WERI-Rb-1 (cell line): ENCODE measurements around the gene UBE2L3.
"Not testable (repeated sequence)": the region's sequence is repeated elsewhere in the genome, so short reads cannot be mapped to it uniquely, and the experiment has no call there.

Experiments used
- DNase-seq: peaks from one replicate; pipeline ENCODE4 v3.0.0-alpha.2; 2020
- H3K27ac ChIP-seq: fragments of 250-450 bp; sonication (Bioruptor Pico); 2 replicates; pipeline ENCODE4 v1.5.1; 2020; ENCODE audit warnings: mild to moderate bottlenecking, moderate library complexity
- H3K27me3 ChIP-seq: fragments of 250-450 bp; sonication (Bioruptor Pico); 2 replicates; pipeline ENCODE4 v1.5.1; 2021; ENCODE audit warnings: mild to moderate bottlenecking, low read depth, moderate library complexity; ENCODE audit not compliant: insufficient read depth, severe bottlenecking
- H3K36me3 ChIP-seq: fragments of 250-450 bp; sonication (Bioruptor Pico); 2 replicates; pipeline ENCODE4 v1.5.1; 2020; ENCODE audit warnings: mild to moderate bottlenecking, moderate library complexity
- H3K4me3 ChIP-seq: 2 replicates; pipeline ENCODE4 v1.5.1; 2011; ENCODE audit warnings: low read depth, mild to moderate bottlenecking, control low read depth, low read length
- H3K9me3 ChIP-seq: fragments of 250-450 bp; sonication (Bioruptor Pico); 2 replicates; pipeline ENCODE4 v1.5.1; 2021; ENCODE audit warnings: mild to moderate bottlenecking, moderate library complexity; ENCODE audit not compliant: severe bottlenecking
- TF ChIP-seq, protein P1 (sequence below): IDR thresholded peaks from 2 replicates; pipeline ENCODE4 v1.5.1; 2011; ENCODE audit warnings: low read depth, mild to moderate bottlenecking, control low read depth, inconsistent platforms, low read length

The UBE2L3 gene

DNA sequence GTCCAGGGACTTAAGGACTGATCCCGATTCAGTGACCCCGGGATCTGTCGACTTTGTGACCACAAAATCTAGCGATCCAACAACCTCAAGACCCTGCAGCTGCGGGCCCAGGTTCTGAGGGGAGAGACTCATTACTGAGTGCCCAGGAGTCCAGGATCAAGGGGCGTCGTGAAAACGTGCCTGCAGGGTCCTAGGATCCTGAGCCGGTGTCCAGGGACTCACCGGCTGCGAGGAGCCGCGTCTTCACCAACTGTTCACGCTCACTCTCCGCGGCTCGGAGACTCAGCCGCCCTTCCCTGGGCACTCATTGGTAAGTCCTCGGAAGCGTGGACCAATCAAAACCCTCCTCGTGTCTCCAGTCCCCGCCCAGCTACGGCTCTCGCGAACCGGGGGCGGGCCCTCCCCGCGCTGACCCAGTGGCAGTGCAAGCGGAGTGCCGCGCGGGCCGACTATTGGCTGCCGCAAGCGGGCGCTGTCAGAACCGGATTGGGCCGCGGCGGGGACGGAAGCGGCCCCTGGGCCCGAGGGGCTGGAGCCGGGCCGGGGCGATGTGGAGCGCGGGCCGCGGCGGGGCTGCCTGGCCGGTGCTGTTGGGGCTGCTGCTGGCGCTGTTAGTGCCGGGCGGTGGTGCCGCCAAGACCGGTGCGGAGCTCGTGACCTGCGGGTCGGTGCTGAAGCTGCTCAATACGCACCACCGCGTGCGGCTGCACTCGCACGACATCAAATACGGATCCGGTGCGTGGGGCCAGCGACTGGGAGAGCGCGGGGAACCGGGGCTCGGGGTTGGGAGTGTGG lies 74.5 kb downstream of the UBE2L3 start, which contains the start of gene SDF2L1:
SDF2L1 (plus strand) TSS at position 514 of the 795 bp plus-strand sequence; CDS start at position 549, 35 bp downstream.
- Histone ChIP-seq H3K4me3 (peak within 1 kb of the TSS; percentile 71), H3K36me3 (peaks cover 19% of the 10 kb centered on the region), H3K27me3 (no peaks in the 10 kb centered on the region), H3K9me3 (no peaks in the 10 kb centered on the region), H3K27ac (peak within 1 kb of the TSS; percentile 73)
- TF ChIP-seq, protein P1, sequence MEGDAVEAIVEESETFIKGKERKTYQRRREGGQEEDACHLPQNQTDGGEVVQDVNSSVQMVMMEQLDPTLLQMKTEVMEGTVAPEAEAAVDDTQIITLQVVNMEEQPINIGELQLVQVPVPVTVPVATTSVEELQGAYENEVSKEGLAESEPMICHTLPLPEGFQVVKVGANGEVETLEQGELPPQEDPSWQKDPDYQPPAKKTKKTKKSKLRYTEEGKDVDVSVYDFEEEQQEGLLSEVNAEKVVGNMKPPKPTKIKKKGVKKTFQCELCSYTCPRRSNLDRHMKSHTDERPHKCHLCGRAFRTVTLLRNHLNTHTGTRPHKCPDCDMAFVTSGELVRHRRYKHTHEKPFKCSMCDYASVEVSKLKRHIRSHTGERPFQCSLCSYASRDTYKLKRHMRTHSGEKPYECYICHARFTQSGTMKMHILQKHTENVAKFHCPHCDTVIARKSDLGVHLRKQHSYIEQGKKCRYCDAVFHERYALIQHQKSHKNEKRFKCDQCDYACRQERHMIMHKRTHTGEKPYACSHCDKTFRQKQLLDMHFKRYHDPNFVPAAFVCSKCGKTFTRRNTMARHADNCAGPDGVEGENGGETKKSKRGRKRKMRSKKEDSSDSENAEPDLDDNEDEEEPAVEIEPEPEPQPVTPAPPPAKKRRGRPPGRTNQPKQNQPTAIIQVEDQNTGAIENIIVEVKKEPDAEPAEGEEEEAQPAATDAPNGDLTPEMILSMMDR, result no peak
- peak; percentile 98 for DNase-seq

DNA sequence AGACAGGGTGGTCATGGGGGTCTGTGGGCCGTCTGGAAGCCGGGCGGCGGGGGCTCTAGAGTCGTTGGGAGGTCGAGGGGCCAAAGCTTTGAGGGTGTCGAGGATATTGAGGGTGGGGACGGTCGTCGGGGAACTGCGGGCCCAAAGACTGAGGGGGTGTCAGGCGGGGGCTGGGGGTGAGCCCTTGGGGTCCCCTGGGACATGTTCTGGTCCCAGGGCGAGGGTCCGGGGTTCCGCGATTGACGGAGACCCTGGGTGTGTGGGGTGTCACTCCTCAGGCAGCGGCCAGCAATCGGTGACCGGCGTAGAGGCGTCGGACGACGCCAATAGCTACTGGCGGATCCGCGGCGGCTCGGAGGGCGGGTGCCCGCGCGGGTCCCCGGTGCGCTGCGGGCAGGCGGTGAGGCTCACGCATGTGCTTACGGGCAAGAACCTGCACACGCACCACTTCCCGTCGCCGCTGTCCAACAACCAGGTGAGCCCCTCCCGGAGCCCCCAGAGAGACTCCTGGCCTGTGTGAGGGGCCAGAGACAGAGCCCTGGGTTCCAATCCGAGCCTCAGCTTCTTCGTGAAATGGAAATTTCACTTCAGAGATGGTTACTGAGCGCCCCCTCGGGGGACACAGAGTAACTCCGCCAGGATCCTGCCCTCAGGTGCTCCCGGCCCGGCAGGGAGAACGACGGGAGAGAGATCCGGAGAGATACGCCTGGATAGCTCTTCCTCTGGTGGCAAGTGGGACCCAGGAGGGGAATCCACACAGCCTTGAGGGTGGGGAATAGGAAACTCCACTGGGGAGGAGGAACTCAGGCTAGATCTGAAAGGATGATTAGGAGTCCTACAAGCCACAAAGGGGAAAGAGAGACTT lies 75.3 kb downstream of the UBE2L3 start:
- Histone ChIP-seq H3K36me3 (peaks cover 23% of the 10 kb centered on the region), H3K9me3 (no peaks in the 10 kb centered on the region), H3K27ac (peak overlapping the region; percentile 73), H3K4me3 (peak overlapping the region; percentile 71), H3K27me3 (no peaks in the 10 kb centered on the region)
- TF ChIP-seq, protein P1, result peak; percentile 73
- peak; percentile 83 for DNase-seq

DNA sequence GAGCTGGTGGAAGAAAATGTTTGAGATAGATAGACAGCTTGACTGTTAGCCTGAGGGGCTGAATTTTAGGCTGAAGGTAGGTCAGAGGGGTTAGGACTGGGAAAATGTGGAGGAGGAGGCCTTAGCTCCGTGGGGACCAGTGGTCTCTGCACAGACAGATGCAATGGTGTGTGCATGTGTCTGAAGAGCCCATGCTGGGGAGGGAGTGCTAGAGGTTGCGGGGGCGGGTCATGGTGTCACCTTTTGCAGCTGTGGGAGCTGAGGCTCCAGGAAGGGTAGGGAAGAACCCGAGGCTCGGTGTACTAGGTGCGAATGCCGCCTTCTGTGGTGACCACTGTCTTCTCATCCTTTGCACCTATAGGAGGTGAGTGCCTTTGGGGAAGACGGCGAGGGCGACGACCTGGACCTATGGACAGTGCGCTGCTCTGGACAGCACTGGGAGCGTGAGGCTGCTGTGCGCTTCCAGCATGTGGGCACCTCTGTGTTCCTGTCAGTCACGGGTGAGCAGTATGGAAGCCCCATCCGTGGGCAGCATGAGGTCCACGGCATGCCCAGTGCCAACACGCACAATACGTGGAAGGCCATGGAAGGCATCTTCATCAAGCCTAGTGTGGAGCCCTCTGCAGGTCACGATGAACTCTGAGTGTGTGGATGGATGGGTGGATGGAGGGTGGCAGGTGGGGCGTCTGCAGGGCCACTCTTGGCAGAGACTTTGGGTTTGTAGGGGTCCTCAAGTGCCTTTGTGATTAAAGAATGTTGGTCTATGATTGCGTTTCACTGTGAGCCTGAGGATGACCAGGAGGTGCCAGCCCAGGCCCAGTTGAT lies 76.2 kb downstream of the UBE2L3 start:
- peaks cover 27% of the 10 kb centered on the region for H3K36me3 ChIP-seq
- no peak overlapping the region for H3K4me3 ChIP-seq
- no peak overlapping the region for H3K27ac ChIP-seq
- H3K27me3 ChIP-seq, result no peaks in the 10 kb centered on the region
- no peaks in the 10 kb centered on the region for H3K9me3 ChIP-seq
- DNase-seq, result no peak
- TF ChIP-seq, protein P1, result peak; percentile 46

DNA sequence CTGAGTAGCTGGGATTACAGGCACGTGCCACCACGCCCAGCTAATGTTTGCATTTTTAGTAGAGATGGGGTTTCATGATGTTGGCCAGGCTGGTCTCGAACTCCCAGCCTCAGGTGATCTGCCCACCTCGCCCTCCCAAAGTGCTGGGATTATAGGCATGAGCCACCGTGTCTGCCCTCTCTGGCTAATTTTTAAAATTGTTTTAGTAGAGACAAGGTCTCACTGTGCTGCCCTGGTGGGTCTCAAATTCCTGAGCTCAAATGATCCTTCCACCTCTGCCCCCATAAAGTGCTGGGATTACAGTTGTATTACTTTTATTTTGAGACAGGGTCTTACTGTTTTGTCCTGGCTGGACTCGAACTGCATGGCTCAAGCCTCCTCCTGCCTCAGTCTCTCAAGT lies 78.0 kb downstream of the UBE2L3 start:
- not testable (repeated sequence) for H3K27ac ChIP-seq, H3K9me3 ChIP-seq, H3K27me3 ChIP-seq, H3K4me3 ChIP-seq, DNase-seq
- H3K36me3 ChIP-seq, result peaks cover 39% of the 10 kb centered on the region

DNA sequence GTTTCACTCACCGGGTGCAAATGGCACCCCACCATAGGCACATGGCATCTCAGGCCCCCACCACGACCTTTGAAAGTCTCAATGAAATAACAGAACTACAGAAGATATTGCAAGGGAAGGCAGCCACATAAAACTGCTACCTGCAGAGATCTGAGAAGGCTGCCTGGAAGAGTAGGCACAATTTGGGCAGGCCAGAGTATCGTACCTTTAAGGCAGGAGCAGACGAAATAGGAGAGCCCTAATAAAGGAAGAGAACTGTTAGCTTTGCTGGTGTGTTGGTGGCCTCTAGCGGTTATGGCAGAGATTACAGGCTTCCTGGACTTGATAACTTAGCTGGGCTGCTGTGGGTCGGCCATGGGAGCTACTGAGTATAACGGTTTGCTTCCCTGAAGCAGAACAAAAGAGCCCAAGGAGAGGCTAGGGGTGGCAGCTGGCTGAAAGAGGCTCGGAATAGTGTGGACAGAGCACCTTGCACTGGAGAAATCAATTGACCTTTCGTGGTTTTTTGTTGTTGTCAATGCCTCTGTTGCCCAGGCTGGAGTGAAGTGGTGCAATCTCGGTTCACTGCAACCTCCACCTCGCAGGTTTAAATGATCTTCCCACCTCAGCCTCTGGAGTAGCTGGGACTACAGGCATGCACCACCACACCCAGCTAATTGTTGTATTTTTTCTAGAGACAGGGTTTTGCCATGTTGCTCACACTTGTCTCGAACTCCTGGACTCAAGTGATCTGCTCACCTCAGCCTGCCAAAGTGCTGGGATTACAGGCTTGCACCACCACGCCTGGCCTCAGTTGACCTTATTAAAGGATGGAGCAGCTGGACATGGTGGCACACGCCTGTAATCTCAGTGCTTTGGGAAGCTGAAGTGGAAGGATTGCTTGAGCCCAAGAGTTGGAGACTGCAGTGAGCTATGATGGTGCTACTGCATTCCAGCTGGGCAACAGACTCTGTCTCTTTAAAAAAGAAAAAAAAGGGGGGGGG lies 79.4 kb downstream of the UBE2L3 start:
- TF ChIP-seq, protein P1, result peak; percentile 89
- no peaks in the 10 kb centered on the region for H3K27me3 ChIP-seq
- peaks cover 39% of the 10 kb centered on the region for H3K36me3 ChIP-seq
- no peak overlapping the region for H3K4me3 ChIP-seq
- peak; percentile 81 for DNase-seq
- H3K9me3 ChIP-seq, result no peaks in the 10 kb centered on the region
- peak overlapping the region; percentile 59 for H3K27ac ChIP-seq
